Measurements from ENCODE around the gene DES.

The DES gene

DNA sequence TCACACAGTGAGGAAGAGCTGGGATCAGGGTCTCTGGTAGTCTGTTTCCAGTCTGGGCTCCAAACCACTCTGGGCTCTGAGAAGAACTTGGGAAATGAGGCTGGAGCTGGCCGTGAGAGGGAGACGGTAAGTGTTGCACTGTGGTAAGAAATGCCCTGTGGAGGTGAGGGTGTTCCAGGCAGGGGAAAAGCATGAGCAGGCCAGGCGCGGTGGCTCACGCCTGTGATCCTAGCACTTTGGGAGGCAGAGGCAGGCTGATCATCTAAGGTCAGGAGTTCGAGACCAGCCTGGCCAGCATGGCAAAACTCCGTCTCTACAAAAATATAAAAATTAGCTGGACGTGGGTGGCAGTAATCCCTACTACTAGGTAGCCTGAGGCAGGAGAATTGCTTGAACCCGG is 14.3 kb upstream of the DES start:
- TF ChIP-seq, protein P1, sequence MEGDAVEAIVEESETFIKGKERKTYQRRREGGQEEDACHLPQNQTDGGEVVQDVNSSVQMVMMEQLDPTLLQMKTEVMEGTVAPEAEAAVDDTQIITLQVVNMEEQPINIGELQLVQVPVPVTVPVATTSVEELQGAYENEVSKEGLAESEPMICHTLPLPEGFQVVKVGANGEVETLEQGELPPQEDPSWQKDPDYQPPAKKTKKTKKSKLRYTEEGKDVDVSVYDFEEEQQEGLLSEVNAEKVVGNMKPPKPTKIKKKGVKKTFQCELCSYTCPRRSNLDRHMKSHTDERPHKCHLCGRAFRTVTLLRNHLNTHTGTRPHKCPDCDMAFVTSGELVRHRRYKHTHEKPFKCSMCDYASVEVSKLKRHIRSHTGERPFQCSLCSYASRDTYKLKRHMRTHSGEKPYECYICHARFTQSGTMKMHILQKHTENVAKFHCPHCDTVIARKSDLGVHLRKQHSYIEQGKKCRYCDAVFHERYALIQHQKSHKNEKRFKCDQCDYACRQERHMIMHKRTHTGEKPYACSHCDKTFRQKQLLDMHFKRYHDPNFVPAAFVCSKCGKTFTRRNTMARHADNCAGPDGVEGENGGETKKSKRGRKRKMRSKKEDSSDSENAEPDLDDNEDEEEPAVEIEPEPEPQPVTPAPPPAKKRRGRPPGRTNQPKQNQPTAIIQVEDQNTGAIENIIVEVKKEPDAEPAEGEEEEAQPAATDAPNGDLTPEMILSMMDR (IDR thresholded peaks at IDR 0.05), result no peak

DNA sequence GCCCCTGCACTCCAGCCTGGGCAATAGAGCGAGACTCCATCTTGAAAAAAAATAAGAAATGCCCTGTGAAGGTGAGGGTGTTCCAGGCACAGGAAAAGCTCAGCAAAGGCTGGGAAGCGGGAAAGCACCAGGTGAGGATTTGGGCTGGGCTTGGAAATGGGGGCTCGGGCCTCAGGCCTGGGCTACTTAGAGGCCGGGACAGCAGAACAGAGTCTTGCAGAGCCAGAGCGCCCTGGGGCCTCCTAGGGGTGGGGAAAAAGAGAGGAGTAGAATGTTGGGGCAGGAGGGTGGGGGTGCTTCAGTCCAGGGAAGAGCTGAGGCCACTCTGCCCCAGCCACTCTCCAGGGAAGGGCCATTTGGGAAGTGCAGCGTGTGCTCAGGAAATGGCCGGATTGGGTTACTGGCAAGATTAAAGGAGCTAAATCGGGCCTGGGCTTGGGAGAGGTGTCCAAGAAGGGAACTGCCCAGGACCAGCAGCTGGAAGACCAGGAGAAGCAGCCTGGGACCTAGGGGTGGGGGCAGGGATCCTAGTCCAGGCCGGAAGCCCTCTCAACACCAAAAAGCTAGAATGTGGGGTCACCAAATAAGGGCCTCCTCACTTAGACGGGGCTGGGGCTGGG is 13.8 kb upstream of the DES start:
- TF ChIP-seq, protein P1 (IDR thresholded peaks at IDR 0.05), result no peak

DNA sequence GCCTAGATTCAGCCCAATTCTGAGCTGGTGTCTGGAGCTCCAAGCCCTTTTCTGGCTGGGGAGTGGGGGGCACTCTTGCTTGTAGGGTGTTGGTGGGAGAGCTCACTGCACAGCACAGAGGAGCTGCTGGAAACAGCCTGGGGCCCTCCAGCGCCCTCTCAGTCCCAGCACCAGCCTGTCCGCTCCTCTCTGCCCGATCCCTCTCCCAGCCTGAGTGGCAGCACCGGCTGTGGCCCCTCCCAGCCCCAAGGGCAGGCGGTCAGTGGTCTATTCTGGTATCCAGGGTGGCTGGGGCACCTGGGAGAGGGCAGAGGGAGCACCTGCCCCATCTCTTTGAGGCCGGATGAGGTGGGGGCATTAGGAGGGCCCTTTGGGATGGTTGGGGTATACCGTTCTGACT is 13.2 kb upstream of the DES start:
- TF ChIP-seq, protein P1 (IDR thresholded peaks at IDR 0.05), result no peak

DNA sequence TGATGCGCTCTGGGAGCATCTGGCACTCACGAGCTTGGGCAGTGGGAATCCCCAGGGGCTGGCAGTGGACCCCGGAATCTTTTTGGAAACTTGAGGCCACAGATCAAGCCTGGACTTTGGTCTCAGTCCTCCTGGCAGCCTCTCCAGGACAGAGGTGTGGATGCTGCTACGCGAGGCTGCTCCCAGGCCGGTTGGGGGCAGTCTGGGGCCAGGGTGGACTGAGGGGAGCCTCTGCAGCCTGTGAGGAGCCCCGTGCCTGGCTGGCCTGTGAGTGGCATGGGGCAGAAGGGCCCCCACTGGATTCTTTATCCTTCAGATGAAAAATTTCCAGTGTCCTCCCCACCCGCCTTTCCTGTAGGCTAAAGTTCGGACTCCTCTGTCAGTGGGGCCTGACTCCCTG is 12.7 kb upstream of the DES start:
- TF ChIP-seq, protein P1 (IDR thresholded peaks at IDR 0.05), result no peak

DNA sequence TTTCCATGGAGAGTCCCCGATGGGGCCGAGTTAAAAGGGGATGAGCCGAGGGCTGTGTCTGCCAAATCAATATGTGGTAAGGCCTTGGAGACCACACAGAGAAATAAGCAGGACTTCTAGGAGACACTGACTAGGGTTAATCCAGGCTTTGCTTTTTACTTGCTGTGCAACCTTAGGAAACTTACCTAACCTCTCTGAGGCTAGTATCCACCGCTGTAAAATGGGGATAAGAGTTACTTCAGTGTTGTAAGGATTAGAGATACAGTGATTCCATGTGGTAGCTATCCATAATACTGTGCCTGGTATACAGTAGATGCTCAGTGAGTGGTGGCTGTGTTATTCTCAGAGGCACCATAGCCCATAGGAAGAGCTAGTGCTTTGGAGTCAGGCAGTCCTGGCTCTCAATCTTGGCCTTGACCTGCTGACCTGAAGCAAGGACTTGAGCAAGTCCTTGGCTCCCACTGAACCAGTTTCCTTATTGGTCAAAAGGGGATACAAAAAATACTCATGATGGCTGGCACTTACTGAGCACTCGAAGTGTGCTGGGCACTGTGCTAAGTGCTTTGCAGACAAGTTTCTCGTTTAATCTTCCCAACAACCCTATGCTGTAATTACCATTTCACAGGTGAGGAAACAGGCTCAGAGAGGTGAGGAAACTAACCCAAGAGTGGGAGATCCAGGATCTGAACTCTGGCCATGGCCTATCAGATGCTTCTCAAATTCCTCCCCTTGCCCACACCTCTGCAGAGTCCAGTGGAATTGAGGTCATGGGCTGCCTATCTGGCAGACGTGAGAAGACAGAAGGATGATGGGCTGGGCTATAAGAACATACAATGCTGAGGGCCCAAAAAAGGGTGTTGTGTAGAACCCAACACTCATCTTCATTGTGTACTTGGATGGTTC is 12.0 kb upstream of the DES start:
- TF ChIP-seq, protein P1 (IDR thresholded peaks at IDR 0.05), result no peak

DNA sequence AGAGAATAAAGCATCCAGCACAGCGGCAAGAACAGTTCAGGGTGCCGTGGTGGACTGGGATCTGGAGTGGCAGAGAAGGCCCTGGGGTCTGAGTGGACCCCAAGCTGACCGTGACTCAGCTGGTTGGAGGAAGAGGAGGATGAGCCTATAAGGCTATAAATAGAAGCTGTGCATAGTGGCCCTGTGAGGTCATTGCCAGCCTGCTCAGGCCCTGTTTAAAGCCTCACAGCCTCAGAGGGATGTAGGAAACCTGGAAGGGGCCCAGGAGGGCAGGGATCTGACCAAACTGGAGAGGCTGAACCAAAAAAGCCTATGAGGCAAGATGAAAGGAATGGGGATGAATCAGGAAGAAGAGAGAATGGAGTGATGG is 11.3 kb upstream of the DES start:
- TF ChIP-seq, protein P1 (IDR thresholded peaks at IDR 0.05), result no peak

DNA sequence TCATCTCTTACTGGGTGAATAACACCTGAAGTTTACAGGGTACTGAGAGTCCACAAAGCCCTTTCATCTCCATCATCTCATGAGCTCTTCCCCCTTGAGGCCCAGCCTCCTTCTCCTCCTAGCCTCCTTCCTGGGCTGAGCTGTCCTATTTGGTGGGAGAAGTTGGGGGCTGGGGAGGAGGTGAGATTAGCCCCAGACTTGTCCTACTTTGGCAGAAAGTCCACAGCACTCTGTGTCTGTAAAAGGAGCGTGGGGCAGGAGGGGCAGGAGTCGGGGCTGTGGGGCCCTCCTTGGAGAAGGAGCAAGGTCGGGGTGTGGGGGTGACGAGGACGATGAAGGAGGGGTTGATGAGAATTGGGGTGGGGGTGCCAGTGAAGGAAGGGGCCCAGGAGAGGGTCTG is 10.0 kb upstream of the DES start:
- TF ChIP-seq, protein P1 (IDR thresholded peaks at IDR 0.05), result no peak

Data from LNCAP (cell line).